Activated CD8-positive, alpha-beta memory T cell treated with anti-CD3 and anti-CD28 coated beads, Interleukin-2, amount 50 U/mL, for 4 hours (primary cell): ENCODE results near the gene EHBP1L1.
A peak's percentile ranks its signal among the peaks of the same experiment; 100 is the strongest.

Experiments
- DNase-seq: peaks from one replicate; pipeline ENCODE4 v3.0.0-alpha.2; 2020

Gene EHBP1L1

DNA sequence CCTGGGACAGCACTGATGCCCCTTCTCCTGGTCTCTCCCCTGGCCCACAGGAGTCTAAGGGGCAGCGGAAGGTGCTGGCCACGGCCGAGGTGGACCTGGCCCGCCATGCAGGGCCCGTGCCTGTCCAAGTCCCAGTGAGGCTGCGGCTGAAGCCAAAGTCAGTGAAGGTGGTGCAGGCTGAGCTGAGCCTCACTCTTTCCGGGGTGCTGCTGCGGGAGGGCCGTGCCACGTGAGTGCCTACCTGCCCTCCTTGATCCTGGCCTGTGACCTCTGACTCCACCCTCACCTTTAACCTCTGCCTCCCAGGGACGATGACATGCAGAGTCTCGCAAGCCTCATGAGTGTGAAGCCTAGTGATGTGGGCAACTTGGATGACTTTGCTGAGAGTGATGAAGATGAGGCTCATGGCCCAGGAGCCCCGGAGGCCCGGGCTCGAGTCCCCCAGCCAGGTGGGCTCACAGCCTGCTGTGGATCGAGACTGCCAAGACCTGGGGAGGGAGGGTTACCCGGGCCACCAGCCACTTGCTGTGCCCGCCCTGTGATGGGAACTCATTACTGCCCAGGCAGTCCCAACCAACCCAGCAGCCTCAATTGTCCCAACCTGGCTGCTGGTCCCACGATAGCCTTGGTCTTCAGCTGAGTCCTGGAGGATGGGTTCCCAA is 4.3 kb downstream of the EHBP1L1 start:
- DNase-seq, result no peak

DNA sequence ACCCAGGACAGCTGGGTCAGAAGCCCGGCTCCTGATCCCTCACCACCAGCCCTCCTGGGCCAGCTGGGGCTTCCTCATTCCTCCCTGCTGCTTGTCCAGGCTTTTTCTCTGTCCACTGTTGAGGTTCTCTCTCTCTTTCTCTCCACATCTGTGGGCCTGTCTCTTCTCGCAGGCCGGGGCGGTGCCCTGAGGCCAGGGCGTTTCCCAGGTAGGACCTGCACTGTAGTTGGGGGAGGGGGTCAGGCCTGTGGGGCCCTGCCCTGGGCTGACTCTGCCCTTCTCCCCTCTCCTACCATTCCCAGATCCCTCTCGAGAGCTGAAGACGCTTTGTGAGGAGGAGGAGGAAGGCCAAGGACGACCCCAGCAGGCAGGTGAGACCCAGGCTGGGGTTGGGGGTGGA is 4.9 kb downstream of the EHBP1L1 start:
- no peak for DNase-seq

DNA sequence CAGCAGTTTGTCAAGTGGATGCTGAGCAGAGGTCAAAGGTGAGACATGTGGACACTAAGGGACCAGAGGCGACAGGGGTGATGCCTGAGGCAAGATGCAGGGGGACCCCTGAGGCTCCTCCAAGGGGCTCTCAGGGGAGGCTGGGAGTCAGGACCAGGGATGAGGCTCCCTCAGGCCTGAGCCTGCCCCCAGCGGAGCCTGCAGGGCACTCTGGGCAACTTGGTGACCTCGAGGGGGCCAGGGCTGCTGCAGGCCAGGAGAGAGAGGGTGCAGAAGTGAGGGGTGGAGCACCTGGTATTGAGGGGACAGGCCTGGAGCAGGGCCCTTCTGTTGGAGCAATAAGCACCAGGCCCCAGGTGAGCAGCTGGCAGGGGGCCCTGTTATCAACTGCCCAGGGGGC is 6.1 kb downstream of the EHBP1L1 start:
- DNase-seq, result no peak

DNA sequence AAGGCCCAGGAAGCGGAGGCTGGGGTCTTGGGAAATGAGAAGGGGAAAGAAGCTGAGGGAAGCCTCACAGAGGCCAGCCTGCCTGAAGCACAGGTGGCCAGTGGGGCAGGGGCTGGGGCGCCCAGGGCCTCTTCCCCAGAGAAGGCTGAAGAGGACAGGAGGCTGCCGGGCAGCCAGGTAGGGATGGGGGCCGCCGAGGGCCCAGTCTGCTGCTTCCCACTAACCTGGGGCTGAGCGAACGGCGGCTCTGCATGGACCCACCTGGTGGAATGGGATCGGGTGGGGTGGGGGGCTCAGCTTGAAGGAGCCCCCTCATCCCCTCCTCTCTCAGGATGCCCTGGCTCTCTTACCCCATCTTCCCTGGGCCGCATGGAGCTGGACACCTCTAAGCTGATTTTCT is 7.7 kb downstream of the EHBP1L1 start:
- no peak for DNase-seq

DNA sequence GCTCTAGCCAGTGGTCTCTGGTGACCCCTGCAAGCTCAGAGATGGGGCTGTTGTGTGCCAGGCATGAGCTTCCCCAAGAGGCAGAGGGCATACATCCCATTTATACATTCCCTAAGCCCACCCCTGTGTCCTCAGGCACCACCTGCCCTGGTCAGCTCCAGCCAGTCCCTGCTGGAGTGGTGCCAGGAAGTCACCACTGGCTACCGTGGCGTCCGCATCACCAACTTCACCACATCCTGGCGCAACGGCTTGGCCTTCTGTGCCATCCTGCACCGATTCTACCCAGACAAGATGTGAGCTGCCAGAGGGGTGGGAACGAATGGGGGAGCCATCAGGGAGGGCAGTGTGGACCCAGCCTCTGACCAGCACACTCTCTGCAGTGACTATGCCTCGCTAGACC is 8.3 kb downstream of the EHBP1L1 start:
- DNase-seq, result no peak

DNA sequence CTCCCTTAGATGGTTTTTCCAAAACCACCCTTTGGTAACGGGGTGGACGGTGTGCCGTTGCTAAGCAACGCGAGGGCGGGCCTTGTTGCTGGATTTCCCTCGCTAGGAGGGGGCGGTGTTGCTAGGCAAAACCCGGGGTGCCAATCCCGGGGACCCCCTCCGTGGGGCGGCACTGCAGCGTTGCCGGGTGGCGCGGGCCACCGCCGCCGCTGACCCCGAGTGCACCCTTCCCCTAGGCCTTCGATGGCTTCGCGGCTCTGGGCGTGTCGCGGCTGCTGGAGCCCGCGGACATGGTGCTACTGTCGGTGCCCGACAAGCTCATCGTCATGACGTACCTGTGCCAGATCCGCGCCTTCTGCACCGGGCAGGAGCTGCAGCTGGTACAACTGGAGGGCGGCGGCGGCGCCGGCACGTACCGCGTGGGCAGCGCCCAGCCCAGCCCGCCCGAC is 8.9 kb downstream of the EHBP1L1 start:
- no peak for DNase-seq

DNA sequence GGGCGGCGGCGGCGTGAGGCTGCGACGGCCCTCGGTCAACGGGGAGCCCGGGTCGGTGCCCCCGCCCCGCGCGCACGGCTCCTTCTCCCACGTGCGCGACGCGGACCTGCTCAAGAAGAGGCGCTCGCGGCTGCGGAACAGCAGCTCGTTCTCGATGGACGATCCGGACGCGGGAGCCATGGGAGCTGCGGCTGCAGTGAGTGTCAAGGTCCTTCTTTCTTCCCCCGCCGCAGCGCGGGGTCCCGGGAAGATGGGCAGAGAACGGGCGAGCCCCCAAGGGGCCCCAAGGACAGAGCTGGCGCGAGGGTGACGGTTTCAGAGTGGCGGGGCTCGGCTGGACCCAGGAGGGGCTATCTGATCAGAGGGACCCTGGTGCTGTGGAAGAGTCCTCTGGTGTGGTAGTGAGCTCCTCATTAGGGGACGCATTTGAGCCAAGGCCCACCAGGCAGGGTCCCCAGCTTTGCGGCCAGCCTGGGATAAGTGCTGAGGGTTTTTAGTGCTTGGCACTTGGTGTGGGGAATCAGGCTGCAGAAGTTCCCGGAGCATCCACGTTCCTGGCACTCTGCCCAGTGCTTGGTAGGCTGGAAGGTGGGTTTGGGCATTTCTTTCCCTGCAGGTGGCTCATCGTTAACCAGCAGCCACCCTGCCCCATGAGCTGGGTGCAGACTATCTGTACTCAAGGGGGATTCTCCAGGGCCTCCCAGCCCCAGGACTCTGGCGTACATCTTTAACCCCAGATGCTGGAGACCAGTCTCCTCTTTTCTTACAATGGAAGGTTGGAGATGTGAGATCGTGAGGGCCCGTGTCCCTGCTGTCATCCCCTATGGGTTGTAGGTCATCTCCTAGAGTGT is 9.8 kb downstream of the EHBP1L1 start:
- no peak for DNase-seq

DNA sequence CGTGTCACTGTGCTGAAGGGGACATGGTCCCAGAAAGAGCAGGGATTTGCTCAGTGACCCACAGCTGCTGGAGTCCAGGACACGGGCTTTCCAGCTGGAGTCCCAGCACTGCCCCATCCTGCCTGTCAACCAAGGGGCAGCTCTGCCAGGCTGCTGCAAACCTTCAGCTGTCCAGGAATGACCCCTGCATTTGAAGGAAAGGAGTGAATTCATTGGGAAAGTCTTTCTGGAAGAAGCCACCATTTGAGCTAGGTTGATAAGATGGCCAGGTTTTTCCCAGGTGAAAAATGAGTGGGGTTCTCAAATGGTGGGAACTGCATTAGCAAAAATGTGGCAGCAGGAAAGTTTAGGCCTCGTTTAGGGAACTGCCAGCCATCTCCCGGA is 10.4 kb downstream of the EHBP1L1 start:
- DNase-seq, result no peak

DNA sequence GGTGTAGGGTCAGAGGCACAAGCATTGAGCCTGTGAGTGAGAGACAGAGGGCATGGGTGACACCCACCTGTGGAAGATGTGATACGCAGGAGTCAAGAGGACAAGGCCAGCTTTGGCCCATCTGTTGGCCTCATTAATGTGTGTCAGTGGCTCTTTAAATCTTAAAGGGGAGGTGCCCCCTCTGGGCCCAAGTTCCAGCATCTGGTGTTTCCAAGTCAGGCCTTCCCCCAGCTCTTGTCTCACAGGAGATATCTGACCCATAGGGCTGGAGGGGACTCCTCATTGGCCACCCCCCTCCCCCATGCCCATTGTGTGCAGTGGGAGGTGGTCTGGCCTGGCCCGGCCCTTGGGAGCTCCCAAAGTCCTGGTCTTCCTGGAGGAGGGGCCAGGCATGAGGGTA is 10.8 kb downstream of the EHBP1L1 start:
- no peak for DNase-seq

DNA sequence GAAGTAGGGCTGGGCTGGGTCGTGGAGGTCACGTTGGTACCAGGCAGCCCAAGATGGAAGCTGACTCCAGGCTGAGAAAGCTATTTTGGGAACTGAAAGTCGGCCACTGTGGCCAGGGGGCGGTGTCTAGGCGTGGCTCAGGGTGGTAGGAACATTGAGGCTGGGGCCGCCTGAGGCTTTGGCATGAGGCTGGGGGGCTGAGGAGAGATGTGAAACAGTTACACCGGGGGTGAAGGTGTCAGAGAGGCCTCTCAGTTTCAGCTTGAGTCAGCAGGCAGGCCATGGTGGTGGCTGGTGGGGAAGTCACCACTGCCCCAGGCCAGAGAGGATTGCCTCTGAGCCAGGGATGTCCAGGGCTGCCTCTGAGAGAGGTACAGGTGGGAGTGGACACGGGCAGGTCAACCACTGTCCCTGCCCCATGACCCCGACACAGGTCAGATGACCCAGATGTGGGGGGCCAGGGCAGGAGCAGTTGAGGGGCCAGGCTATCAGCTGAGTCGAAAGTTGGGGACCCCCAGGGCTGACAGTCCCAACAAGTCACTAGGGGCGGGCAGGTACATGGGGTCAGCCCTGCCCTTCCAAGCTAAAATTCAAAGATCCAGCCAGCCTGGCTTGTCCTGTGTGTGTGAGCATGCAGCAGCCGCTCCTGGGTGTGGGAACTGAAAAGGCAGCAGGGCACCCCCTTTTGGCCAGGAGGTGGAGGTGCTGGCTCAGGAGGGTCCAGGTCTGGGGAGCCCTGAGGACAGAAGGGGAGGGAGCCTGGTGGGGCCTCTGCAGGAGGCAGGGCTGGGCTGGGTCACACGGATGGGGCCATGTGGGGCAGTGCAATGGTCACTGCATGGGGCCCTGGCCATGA is 12.6 kb downstream of the EHBP1L1 start:
- DNase-seq, result peak; percentile 74

DNA sequence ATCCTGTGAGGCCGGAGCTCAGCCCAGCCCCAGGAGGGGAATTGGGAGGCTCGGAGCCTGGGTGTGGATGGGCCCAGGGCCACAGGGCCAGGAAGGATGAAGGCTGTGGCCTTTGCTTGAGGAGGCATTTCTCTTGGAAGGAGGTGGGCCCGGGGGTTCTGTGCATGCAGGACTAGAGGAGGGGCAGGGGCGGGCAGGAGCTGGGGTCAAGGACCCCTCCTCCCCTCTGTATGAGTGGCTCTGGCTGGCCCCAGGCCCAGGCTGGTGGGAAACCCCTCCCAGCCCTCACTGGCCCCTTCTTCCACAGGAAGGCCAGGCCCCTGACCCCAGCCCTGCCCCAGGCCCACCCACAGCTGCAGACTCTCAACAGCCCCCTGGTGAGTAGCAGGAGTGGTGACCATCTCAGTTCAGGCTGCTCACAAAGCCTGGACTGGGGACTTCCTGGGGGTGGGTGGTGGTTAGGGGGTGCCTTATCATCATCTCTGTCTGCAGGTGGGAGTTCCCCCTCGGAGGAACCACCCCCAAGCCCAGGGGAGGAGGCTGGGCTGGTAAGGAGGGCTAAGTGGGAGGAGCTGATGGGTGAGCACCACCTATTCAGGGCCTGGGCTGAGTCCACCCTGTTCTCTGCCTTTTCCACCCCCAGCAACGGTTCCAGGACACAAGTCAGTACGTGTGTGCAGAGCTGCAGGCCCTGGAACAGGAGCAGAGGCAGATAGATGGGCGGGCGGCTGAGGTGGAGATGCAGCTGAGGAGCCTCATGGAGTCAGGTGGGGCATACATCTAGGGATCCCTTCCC is 13.8 kb downstream of the EHBP1L1 start:
- DNase-seq, result peak; percentile 36

DNA sequence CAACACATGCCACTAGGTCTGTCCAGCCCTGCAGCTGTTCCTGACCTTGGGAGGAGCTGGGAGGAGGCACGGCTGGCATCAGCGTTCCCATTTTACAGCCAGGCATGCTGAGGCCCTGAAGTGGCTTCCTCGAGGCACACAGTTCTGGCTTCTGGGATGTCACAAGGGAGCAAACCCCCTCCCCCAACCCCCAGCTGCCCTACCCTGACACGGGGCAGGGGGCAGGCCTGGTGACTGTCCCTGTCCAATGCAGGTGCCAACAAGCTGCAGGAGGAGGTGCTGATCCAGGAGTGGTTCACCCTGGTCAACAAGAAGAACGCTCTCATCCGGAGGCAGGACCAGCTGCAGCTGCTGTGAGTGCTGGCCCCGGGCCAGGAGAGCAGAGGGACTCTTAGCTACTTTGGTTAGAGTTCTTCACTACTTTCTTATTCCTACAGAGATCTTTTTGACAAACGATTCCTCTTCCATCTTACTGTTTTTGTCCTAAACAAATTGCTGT is 14.4 kb downstream of the EHBP1L1 start:
- DNase-seq, result no peak

DNA sequence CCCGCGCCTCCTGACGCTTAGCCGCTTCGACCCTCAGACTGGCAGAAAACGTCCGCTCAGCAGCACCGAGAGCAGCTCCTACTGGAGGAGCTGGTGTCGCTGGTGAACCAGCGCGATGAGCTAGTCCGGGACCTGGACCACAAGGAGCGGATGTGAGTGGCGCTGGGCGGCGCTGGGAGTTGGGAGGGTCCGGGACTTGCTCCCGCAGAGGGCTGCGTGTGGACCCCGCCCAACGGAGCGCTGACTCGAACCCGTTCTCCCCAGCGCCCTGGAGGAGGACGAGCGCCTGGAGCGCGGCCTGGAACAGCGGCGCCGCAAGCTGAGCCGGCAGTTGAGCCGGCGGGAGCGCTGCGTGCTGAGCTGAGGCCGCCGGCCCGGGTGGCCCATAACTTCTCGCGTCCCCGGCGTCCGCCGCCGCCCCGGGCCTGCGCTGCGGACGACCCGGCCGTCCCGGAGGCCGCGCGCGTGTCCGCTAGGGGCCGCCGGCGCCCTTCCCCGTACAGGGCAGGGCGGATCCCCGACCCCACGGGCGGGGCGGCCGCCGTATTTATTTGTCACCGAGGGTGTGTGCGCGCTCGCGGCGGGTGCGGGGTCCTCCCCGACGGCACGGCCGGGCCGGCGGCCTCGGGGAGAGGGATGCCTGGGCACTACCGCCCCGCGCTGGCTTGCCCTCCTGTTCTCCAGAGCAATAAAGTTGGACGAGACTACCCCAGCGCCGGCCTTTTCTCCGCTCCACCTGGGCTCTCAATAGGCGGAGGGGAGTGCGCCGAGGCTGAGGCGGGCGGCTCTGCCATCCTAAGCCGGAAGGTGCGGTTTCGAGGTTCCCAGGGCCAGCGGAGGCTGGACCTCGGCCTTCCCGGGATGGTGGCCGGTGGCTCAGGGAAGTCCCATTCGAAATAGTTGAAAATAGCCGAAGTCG is 16.3 kb downstream of the EHBP1L1 start:
- no peak for DNase-seq

DNA sequence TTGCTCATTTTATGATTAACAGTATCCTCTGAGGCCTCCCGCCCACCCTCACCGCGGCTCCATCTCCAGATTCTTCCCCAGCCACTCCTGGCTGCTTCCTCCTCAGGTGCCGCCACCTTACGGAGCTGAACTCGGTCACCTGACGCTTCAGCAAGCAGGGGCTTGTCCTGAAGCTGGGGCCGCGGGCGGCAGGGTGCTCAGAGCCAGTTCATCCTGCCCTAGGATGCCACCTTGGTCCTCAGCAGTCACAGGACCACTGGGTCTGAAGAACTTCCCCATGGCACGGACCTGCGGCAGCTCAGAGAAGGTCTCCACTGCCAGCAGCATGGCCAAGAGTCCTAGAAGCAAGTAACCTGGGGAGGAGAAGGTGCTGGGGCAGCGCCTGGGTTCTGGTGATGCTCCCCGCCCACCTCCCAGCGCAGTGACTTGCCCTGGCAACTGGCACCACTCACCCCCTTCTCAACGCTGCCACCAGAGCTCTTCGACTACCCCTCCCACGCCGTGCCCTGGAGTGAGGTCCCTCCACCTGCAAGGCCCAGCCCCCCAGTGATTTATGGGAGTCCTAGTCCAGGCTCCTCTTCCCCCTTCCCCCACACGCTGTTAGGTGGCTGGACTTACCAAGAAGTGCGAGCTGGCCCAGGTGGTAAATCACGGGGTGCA is 17.1 kb downstream of the EHBP1L1 start:
- DNase-seq, result no peak

DNA sequence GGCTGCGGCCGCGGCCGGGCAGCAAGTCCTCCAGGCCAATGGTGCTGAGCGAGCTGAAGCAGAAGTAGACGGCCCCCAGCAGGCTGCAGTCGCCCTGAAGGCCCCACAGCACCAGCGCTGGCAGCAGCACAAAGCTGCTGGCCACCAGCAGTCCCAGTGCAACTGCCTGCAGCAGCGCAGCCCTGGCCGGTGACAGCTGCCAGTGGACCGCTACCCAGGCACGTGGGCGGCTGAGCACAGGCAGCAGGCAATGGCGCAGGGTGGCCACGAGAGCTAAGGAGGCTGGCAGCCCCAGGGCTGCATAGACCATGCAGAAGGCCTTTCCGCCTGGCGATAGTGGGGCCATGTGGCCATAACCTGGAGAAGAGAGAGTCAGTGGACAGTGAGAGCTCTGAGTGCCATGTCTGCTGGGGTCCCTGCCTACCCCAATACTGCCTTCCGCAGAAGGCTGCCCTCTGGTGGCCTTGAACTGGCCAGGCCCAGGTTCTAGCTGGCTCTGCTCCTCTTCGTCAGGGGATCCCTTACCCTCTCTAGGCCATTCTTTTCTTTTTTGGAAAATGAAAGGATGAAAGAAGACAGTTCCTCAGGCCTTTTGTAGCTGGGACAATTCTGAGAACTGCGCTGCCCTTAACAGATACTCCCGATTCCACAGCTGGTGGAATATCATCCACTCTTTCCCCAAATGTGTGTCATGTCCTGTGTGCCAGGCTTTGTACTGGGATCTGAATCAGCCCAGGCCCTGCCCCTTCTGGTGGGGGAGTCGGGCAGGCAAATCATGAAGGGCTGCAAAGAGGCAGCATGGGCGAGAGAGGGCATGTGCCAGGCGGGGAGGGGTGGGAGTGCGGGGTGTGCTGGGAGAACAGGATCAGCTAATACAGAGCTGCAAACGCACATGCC is 17.9 kb downstream of the EHBP1L1 start:
- peak; percentile 64 for DNase-seq

DNA sequence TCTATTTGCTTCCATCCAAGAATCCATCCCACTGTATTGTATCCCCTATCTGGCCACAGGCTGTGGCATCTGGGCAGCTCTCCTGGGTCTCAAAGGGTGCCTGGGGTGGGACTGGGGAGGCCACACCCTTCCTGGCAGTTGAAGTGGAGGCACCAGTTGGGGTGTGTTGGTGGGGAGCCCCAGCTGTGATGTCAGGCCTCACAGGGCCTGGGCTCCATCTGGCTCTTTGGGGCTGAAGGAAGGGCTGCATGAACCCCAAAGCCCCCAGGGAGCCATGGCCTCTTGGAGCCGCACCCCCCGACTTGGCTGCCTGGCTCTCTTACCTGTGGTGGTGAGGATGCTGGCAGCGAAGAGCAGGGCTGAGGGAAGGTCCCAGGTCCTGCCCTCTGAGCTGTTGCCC is 19.3 kb downstream of the EHBP1L1 start:
- no peak for DNase-seq

DNA sequence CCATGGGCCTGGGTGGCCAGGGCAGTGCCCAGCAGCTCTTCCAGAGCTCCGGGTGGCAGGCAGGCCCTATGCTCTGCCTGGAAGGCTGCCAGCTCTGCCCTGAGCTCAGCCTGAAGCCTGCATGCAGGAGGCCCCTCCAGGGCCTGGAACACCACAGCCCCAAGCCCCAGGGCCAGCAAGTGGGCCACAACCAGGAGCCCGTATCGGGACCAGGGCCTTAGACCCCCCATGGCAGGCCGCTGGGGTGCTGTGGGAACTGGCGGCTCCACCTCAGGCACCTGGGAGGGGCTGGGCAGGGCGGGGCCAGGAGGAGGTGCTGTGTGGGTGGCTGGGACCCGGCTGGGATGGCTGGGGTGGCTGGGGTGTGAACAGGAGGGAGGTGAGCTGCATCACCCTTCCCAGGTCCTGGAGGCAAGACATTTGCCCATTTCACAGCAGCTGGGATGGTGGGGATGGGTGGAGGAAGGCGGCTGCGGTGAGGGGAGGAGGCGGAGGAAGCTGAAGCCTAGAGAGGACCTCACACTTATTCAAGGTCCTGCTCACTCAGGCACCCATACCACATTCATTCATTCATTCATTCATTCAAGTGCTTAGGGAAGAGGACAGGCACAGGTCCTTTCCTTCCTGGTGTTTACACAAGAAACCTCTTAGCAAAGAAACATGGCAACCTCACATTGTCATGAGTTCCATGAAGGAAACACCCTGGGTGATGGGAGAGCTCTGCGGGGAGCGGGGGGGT is 19.9 kb downstream of the EHBP1L1 start, which contains the start of gene KCNK7:
TSS of gene KCNK7 (minus strand) at position 258 of the 739 bp plus-strand sequence. CDS start at position 230, 28 bp downstream.
- DNase-seq, result no peak

DNA sequence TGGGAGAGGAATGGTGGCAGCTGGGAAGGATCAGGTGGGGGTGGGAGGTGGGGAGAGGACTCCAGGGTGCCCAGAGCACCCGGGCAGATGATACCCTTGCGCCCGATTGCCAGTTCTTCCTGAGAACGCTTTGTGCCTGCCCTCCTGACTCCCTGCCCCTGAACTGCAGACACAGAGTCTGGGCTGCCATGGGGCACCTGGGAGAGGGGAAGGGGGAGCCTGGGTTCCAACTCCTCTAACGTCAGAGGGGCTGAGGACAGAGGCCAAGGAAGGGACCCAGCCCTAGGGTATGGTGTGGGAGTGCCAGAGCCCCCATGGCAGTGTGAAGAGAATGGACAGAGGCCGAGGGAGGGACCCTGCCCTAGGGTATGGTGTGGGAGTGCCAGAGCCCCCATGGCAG is 20.7 kb downstream of the EHBP1L1 start:
- no peak for DNase-seq

DNA sequence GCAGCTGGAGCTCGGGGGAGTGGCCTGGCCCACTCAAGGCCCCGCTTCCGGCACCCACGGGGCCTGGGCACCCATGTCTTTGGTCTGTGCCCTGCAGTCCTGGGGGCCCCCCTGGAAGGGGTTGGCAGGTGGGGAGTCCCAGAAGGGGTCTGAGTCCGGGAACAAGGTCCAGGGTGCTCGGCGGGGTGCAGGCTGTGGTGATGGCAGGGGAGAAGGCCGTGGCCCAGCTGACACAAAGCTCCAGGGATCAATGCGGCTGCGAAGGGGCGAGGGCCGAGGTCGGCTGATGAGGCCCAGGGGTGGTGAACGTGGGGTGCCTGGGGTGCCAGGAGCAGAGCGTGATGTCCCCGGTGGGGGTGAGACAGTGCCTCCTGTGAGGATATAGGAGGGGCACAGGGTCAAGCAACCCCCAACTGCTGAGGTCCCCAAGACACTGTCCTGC is 22.4 kb downstream of the EHBP1L1 start:
- DNase-seq, result no peak
